Ectodermal cell (in vitro differentiated cells): Measurements from ENCODE around the gene GCN1.
A peak's percentile ranks its signal among the peaks of the same experiment; 100 is the strongest.

Source experiments
- H3K27ac ChIP-seq: 2 replicates; pipeline ENCODE4 v1.7.0; 2013; ENCODE audit warnings: mild to moderate bottlenecking, low read depth, low read length; ENCODE audit not compliant: insufficient read depth, poor library complexity, severe bottlenecking
- H3K27me3 ChIP-seq: 2 replicates; pipeline ENCODE4 v1.7.0; 2013; ENCODE audit warnings: mild to moderate bottlenecking, low read length; ENCODE audit not compliant: insufficient read depth, control insufficient read depth, poor library complexity, severe bottlenecking
- H3K36me3 ChIP-seq: one replicate; pipeline ENCODE4 v1.7.0; 2013; ENCODE audit warnings: low read length; ENCODE audit not compliant: control insufficient read depth, insufficient read depth
- H3K4me1 ChIP-seq: one replicate; pipeline ENCODE4 v1.7.0; 2013; ENCODE audit warnings: low read length; ENCODE audit not compliant: control insufficient read depth, insufficient read depth
- H3K4me3 ChIP-seq: 2 replicates; pipeline ENCODE4 v1.7.0; 2013; ENCODE audit warnings: low read depth, low read length, control low read depth; ENCODE audit not compliant: insufficient read depth
- H3K9me3 ChIP-seq: 2 replicates; pipeline ENCODE4 v1.7.0; 2013; ENCODE audit warnings: mild to moderate bottlenecking, low read length, moderate library complexity; ENCODE audit not compliant: control insufficient read depth
- WGBS, 2 experiments: methylation state at CpG; one replicate each; pipeline ENCODE4 v1.1.7; 2013; ENCODE audit warnings: missing lambda C conversion rate in 2 of 2; 5-methylcytosine and 5-hydroxymethylcytosine counted together

The GCN1 gene

GRCh38 chr12:120116792-120117651, 77.5 kb downstream of the GCN1 start:
- Histone ChIP-seq H3K9me3 (no peaks in the 10 kb centered on the region), H3K4me1 (peaks cover 5% of the 10 kb centered on the region), H3K27ac (peak overlapping the region; percentile 88), H3K4me3 (peak overlapping the region; percentile 86), H3K27me3 (no peaks in the 10 kb centered on the region), H3K36me3 (no peaks in the 10 kb centered on the region)
- WGBS, 2 experiments: 0% methylated on average over 91 of the region's 91 CpGs

- Histone ChIP-seq H3K27me3 (no peaks in the 10 kb centered on the region), H3K36me3 (no peaks in the 10 kb centered on the region), H3K4me1 (peaks cover 5% of the 10 kb centered on the region), H3K4me3 (peak within 1 kb of the TSS; percentile 86), H3K9me3 (no peaks in the 10 kb centered on the region), H3K27ac (peak within 1 kb of the TSS; percentile 88)
- 1% methylated on average over 50 of the region's 50 CpGs for WGBS, 2 experiments
Measured at GRCh38 chr12:120116441-120116791, 78.1 kb downstream of the GCN1 start, which contains the start of gene RAB35. Gene RAB35 (minus strand): TSS chr12:120116753. CDS start chr12:120116650, 103 bp downstream.

DNA sequence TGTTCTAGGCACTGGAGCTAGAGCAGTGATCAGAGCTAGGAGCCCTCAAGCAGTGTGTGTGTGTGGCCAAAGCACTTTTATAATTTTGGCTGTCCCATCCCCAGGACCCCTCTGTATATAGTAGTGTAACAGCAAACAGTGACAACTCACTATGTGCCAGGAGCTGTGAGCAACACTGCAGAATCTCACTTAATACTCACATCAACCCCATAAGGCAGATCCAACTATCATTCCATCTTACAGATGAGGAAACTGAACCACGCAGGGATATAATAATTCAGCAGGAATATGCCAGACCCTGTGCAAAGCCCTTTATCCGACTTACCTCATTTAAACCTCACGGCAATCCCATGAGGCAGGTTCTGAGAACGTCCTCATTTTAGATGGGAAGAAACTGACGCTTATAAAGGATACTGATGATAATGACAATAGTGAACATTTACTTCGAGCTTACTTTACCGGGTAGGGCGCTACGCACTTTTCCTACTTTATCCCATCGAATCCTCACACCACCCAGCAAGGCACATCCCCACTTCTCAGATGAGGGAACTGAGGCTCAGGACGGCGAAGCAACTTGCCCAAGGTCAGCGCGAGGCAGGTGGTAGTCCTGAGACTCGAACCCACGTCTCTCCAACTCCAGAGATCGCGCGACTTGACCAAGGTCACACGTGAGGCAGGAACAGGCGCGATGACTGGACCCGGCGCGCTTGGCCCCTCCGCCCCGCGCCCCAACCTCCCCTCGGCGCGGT, 78.6 kb downstream of the GCN1 start:
- H3K27ac ChIP-seq: no peak overlapping the region
- no peaks in the 10 kb centered on the region for H3K9me3 ChIP-seq
- H3K4me3 ChIP-seq: peak overlapping the region; percentile 86
- H3K27me3 ChIP-seq: no peaks in the 10 kb centered on the region
- no peaks in the 10 kb centered on the region for H3K36me3 ChIP-seq
- WGBS, 2 experiments: 20 to 24% methylated on average over 31 of the region's 31 CpGs
- peaks cover 5% of the 10 kb centered on the region for H3K4me1 ChIP-seq

DNA sequence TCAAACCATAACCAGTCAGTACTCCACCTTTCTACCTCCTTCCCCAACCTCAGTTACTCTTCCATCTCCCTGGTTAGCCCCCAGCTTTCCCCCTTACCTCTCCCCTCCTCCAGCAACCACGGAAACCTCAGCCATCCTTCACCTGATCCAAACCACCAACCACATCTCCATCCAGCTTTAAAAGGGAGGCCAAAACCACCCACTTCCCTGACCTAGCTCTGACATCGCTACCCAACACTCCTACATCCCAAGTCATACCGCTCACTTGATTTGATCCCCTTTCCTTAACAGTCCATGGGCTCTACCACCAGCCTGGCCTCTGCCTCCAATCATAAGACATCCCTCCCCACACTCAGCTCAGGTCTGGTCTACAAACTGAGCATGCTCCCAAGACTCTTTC, 79.4 kb downstream of the GCN1 start:
- no peak overlapping the region for H3K4me3 ChIP-seq

DNA sequence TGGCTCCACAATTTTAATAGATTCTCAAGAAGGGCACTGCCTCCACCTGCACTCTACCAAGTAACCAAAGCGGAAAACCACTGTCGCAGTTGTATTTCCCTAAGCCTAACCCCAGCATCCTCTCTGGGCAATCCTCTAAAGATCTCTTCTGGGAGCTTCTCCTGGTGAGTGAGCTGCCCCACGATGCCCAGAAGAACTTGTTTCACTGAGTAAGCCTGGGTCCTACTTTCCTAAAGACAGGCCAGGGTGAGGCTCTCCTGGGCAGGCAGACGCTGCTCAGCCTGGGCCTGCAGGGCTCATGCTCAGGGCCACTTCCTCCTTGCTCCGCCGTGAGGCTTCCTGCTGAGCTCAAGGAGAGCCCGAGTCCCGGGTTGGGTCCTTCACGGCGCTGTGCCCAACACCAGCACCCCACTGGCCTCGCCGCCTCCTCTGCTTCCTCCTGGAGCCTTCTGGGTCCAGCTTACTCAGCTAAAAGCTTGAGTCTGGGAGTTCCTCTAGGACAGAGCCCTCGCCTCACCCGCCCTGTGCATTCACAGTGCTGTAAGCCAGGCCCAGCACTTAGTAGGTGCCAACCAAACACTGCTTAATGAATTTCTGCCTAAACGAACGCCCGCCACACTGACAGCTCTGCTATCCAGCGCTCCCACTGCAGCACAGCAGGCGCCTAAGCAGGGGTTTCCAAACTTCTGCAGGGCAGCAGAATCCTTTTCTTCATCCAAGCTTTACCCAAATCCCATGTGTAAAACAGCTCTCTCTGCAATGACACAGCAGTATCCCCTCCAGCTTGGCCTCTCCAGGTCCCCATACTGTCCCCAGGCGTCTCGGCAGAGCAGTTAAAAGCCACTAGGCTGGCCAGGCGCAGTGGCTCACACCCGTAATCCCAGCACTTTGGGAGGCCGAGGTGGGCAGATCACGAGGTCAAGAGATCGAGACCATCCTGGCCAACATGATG, 83.7 kb downstream of the GCN1 start:
- no peak overlapping the region for H3K27ac ChIP-seq
- H3K4me1 ChIP-seq: no peaks in the 10 kb centered on the region
- no peaks in the 10 kb centered on the region for H3K9me3 ChIP-seq
- H3K4me3 ChIP-seq: no peak overlapping the region
- no peaks in the 10 kb centered on the region for H3K27me3 ChIP-seq
- H3K36me3 ChIP-seq: no peaks in the 10 kb centered on the region
- WGBS, 2 experiments: 78% methylated on average over 26 of the region's 26 CpGs

More for the DNA sequence above, 79.4 kb downstream of the GCN1 start:
- 91 to 93% methylated on average over 3 of the region's 3 CpGs for WGBS, 2 experiments
- Histone ChIP-seq H3K4me1 (peaks cover 5% of the 10 kb centered on the region), H3K9me3 (no peaks in the 10 kb centered on the region), H3K36me3 (no peaks in the 10 kb centered on the region), H3K27me3 (no peaks in the 10 kb centered on the region), H3K27ac (no peak overlapping the region)

DNA sequence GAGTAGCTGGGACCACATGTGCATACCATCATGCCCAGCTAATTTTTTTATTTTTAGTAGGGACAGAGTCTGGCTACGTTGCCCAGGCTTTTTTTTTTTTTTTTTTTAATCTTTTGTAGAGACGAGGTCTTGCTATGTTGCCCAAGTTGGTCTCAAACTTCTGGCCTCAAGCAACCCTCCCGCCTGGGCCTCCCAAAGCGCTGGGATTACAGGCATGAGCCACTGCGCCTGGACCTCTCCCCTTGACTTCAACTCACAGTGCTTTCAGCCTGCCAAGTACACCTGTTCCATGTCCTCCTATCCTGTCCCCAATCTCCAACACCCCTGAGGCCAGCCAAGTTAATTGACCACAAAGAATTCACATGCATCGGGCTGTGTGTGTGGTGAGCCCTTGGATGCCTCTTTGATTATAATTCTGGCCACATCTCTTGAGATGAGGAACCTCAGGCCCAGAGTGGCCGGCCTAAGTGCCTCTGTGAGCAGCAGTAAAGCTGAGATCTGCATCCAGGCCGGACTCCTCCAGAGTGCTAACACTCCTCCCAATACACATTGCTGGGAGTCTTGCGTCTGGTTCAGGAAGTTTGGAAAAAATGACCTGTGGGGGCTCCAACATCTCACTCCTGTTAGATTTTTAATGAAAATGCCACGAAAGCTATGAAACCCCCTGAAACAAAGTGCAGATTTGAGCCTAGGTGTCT, 84.8 kb downstream of the GCN1 start:
- Histone ChIP-seq H3K27ac (no peak overlapping the region), H3K4me3 (no peak overlapping the region), H3K4me1 (no peaks in the 10 kb centered on the region), H3K36me3 (no peaks in the 10 kb centered on the region), H3K27me3 (no peaks in the 10 kb centered on the region), H3K9me3 (no peaks in the 10 kb centered on the region)
- 91 to 94% methylated on average over 10 of the region's 10 CpGs for WGBS, 2 experiments

GRCh38 chr12:120106151-120106550, 88.4 kb downstream of the GCN1 start:
- Histone ChIP-seq H3K27me3 (no peaks in the 10 kb centered on the region), H3K27ac (no peak overlapping the region), H3K36me3 (no peaks in the 10 kb centered on the region), H3K4me1 (peaks cover 5% of the 10 kb centered on the region), H3K9me3 (no peaks in the 10 kb centered on the region), H3K4me3 (no peak overlapping the region)
- WGBS, 2 experiments: 91 to 95% methylated on average over 1 of the region's 1 CpG

DNA sequence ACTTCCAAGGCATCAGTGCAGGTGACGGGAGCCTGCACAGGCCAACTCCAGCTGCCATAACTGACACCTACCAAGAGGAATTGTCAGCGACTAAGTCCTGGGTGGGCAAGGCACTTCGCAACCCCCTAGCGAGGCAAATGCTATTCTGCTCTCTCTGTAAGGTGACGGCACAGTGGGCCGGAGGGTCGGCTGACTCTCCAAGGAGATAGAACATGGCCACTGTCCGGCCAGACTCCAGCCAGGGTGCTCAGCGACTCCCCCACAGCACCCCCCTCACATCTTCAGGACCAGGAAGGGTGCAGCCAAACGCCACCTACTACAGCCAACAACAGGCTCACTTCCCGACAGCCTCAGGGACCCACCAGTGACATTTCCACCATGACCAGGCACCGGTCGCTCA, 91.1 kb downstream of the GCN1 start:
- peaks cover 5% of the 10 kb centered on the region for H3K4me1 ChIP-seq
- H3K27me3 ChIP-seq: no peaks in the 10 kb centered on the region
- no peak overlapping the region for H3K4me3 ChIP-seq
- no peak overlapping the region for H3K27ac ChIP-seq
- WGBS, 2 experiments: 96% methylated on average over 13 of the region's 13 CpGs
- H3K36me3 ChIP-seq: no peaks in the 10 kb centered on the region
- H3K9me3 ChIP-seq: no peaks in the 10 kb centered on the region

DNA sequence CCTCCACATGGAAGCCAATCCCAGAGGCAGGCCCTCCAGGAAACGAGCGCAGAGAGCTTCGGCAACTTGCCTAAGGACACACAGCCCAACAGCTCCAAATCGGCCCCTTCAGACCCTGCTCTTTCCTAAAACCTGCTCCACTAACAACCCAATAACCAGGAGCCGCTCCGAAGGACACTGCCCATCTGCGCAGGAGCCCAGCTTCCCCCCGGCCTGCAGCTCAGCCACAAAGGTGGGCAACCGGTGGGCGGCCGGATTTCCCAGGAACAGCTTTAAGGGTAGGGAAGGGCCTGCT, 91.5 kb downstream of the GCN1 start:
- peaks cover 5% of the 10 kb centered on the region for H3K4me1 ChIP-seq
- H3K27me3 ChIP-seq: no peaks in the 10 kb centered on the region
- peaks cover 3% of the 10 kb centered on the region for H3K36me3 ChIP-seq
- no peak overlapping the region for H3K27ac ChIP-seq
- H3K9me3 ChIP-seq: no peaks in the 10 kb centered on the region
- no peak overlapping the region for H3K4me3 ChIP-seq
- WGBS, 2 experiments: 89% methylated on average over 11 of the region's 11 CpGs
